ENCODE measurements around the gene KLHL6. TPM values are rescaled to one million over a fixed set of nuclear protein-coding genes. Genes with fewer than 3 reads are reported as not detected.

KLHL6 gene
- total and polyA plus RNA-seq, 2 of the 13 experiments (the other 11 are each of a cell fraction or from before 2014, with no cell fraction given), result not detected

GRCh38 chr3:183447206-183448001 lies 108.1 kb downstream of the KLHL6 start (continued):
- TF ChIP-seq RERE (CRISPR knock-in tag; IDR thresholded peaks at IDR 0.05; ENCODE audit: low read depth) (no peak), ZBTB37 (CRISPR knock-in tag; IDR thresholded peaks at IDR 0.05) (no peak), MIER3 (CRISPR knock-in tag; IDR thresholded peaks at IDR 0.05; ENCODE audit: borderline replicate concordance) (peak; percentile 77; the same call in 1 of the 2 replicates), ONECUT2 (CRISPR knock-in tag; IDR thresholded peaks at IDR 0.05) (no peak), ZNF781 (CRISPR knock-in tag; IDR thresholded peaks at IDR 0.05; ENCODE audit: borderline replicate concordance, not compliant biosample characterization) (peak; percentile 22), CENPX (CRISPR knock-in tag; IDR thresholded peaks at IDR 0.05) (no peak), RFX3 (CRISPR knock-in tag; IDR thresholded peaks at IDR 0.05) (peak; percentile 54; the same call in 1 of the 2 replicates), ZC3H13 (CRISPR knock-in tag; IDR thresholded peaks at IDR 0.05) (no peak; the same call in 1 of the 2 replicates), PAXIP1 (CRISPR knock-in tag; conservative IDR thresholded peaks at IDR 0.05) (peak; percentile 41; the same call in 1 of the 2 replicates), POGK (CRISPR knock-in tag; conservative IDR thresholded peaks at IDR 0.05) (peak; percentile 76), JUN (CRISPR knock-in tag; IDR thresholded peaks at IDR 0.05) (peak; percentile 44; the same call in 1 of the 2 replicates), SAP130 (CRISPR knock-in tag; IDR thresholded peaks at IDR 0.05; ENCODE audit: low read depth) (peak; percentile 91), ZZZ3 (CRISPR knock-in tag; IDR thresholded peaks at IDR 0.05; ENCODE audit: borderline replicate concordance) (peak; percentile 75; the same call in 1 of the 2 replicates), TFE3 (CRISPR knock-in tag; IDR thresholded peaks at IDR 0.05) (peak; percentile 43; the same call in 1 of the 2 replicates)

Measured in HepG2 (cell line).